Measurements from ENCODE around the gene ACIN1.

ACIN1 gene

GRCh38 chr14:23049011-23049410, 45.9 kb downstream of the ACIN1 start:
- no peak for DNase-seq (ENCODE audit: insufficient read length, low spot score)
- FAIRE-seq = no peak
- TF ChIP-seq POU2F2 (IDR thresholded peaks at IDR 0.05; ENCODE audit: low read depth, low read length) (no peak), TAF1 (IDR thresholded peaks at IDR 0.05; ENCODE audit: low read depth, low read length) (no peak), SPI1 (IDR thresholded peaks at IDR 0.05; ENCODE audit: low read depth, low read length) (no peak), POLR2A (IDR thresholded peaks at IDR 0.05; ENCODE audit: low read depth, low read length) (no peak), POLR2AphosphoS5 (IDR thresholded peaks at IDR 0.05; ENCODE audit: low read depth, low read length) (no peak), PAX5 (IDR thresholded peaks at IDR 0.05; ENCODE audit: insufficient read depth, low read length, severe bottlenecking) (no peak)

DNA sequence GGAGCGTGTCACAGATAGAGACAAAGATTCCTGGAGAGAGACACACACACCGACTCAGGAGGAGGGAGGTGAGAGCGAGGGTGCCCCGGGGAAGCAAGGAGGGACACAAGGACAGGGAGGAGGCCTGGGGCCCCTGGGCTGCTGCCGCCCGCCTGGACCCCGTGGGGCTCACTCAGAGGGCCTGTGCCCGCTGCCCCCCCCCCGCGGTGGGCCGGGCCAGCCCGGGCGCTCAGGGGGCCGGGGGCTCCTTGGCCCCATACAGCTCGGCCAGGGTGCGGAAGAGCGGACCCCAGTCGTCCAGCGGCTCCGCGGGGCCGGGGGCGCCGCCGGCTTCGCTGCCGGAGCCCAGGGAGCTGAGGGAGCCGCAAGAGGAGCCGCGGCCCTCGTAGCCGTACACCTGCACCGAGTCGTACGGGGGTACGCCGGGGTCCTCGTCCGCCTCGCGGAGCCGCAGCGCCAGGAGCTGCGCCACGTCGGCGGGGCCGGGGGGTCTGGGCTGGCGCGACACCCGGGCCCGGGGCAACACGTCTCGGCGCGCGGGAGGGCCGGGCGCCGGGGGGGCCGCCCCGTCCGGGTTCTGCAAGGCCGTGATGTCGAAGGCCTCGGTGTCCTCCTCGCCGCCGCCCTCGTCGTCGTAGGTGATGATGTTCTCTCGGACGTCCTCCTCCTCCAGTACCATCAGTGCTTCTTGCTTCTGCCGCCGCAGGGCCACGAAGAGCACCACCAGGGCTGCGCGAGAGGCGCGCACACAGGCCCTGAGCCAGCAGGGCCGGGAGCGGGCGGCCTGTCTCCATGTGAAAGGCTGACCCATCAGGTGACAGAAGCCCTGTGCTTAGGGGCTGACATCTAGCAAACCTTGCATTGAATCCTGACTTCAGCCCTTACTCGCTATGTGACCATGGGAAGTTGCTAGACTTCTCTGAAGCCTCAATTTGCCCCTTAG, 46.9 kb downstream of the ACIN1 start:
- DNase-seq (ENCODE audit: insufficient read length, low spot score) (no peak), FAIRE-seq (no peak)
- TF ChIP-seq SPI1 (IDR thresholded peaks at IDR 0.05; ENCODE audit: low read depth, low read length) = no peak
- no peak for TF ChIP-seq PAX5 (IDR thresholded peaks at IDR 0.05; ENCODE audit: insufficient read depth, low read length, severe bottlenecking)
- TF ChIP-seq POLR2A (IDR thresholded peaks at IDR 0.05; ENCODE audit: low read depth, low read length) = no peak
- no peak for TF ChIP-seq POU2F2 (IDR thresholded peaks at IDR 0.05; ENCODE audit: low read depth, low read length)
- TF ChIP-seq POLR2AphosphoS5 (IDR thresholded peaks at IDR 0.05; ENCODE audit: low read depth, low read length) = no peak
- no peak for TF ChIP-seq TAF1 (IDR thresholded peaks at IDR 0.05; ENCODE audit: low read depth, low read length)

DNA sequence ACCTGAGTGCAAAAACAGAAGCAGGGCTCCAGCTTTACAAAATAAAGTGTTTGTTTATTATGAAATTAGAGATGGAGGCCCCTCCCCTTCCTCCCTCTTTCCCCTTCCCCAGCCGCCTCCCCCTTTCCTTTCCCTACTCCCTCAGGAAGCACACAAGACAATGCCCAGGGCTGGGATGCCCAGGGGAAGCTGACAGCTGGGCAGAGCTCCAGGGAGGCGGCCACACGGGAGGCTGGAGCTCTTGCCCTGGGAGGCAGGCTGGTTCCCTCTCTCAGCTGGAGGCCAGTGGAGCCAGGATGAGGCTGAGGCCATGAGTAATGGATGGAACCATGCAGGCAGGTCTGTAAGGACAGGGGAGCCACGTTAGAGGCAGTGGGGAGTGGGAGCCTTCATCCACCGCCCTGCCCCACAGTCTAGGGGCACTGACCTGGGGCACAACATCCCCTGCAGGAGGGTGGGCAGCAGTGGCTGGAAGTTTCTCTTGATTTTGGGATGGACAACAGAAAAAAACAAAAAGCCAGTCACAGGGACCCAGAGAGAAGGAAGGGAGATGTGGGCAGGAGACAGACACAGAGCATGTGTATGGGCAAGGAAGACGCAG, 47.8 kb downstream of the ACIN1 start:
- TF ChIP-seq POLR2A (IDR thresholded peaks at IDR 0.05; ENCODE audit: low read depth, low read length) = no peak
- no peak for TF ChIP-seq POU2F2 (IDR thresholded peaks at IDR 0.05; ENCODE audit: low read depth, low read length)
- TF ChIP-seq SPI1 (IDR thresholded peaks at IDR 0.05; ENCODE audit: low read depth, low read length) = no peak
- TF ChIP-seq PAX5 (IDR thresholded peaks at IDR 0.05; ENCODE audit: insufficient read depth, low read length, severe bottlenecking) = no peak
- TF ChIP-seq POLR2AphosphoS5 (IDR thresholded peaks at IDR 0.05; ENCODE audit: low read depth, low read length) = no peak
- no peak for TF ChIP-seq TAF1 (IDR thresholded peaks at IDR 0.05; ENCODE audit: low read depth, low read length)
- no peak for FAIRE-seq
- DNase-seq (ENCODE audit: insufficient read length, low spot score) = no peak

DNA sequence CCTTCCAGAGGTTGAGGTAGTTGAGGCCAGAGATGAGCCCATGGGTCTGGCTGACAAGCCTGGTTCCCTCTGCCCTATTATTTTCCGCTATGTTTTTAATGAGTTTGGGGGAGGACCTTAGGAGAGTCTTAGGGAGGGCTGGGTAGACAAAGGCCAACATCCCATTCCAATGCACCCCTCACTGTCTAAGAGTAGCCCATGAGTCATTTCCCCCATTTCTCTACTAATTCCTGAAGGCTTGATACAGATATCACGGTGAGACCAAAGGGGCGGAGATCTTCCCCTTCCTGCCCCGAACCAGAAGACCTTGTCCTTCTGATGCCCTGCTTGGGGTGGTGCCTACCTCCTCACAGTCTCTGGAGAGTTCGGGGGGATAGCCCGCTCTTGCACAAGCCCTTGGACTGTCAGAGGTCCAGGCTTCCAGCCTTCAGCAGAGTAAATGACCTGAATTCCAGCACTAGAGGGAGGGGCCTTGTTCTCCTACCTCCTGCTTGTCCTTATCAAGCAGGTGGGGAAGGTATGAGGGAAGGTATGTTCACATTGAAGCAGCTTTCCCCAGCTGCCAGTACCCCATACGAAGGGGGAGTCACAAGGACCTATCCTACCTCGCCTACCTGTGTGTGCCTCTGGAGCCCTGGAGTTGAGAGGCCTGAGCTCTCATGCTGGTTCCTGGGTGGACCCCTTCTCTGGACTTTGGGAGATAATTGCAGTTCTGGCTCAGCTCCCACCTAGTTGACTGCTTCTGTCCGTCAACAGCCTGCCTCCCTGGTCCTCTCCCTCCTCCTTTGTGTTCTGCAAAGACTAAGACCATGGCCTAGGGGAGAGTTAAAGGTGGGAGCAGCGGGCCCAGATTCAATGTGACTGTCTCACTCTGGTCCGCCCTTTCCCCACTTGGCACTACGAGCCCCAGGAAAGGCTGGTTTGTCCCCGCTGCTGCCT, 49.2 kb downstream of the ACIN1 start:
- DNase-seq (ENCODE audit: insufficient read length, low spot score) (no peak), FAIRE-seq (no peak)
- TF ChIP-seq PAX5 (IDR thresholded peaks at IDR 0.05; ENCODE audit: insufficient read depth, low read length, severe bottlenecking) (no peak), TAF1 (IDR thresholded peaks at IDR 0.05; ENCODE audit: low read depth, low read length) (no peak)

DNA sequence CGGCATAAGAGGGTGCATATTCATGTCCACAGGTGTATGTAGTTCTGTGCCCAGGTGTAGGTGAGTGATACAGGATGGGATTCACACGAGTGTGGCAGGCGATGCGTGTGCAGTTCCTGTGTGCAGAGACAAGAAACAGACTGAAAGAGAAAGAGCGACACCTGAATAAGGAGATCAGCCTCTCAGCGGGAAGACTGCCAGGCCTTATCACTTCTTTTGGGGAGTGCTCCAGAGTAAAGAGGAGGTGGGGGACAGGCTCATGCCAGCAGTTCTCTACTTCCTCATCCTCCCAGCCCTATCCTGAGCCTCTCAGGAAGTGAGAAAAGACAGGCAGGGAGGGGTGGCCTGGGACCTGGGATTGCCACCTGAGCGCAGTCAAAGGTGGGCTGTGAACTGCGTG, 50.1 kb downstream of the ACIN1 start:
- no peak for FAIRE-seq
- TF ChIP-seq POU2F2 (IDR thresholded peaks at IDR 0.05; ENCODE audit: low read depth, low read length) = no peak
- TF ChIP-seq TAF1 (IDR thresholded peaks at IDR 0.05; ENCODE audit: low read depth, low read length) = no peak
- TF ChIP-seq SPI1 (IDR thresholded peaks at IDR 0.05; ENCODE audit: low read depth, low read length) = no peak
- TF ChIP-seq POLR2AphosphoS5 (IDR thresholded peaks at IDR 0.05; ENCODE audit: low read depth, low read length) = no peak
- no peak for DNase-seq (ENCODE audit: insufficient read length, low spot score)

- DNase-seq (ENCODE audit: insufficient read length, low spot score) (no peak), FAIRE-seq (no peak)
- no peak for TF ChIP-seq PAX5 (IDR thresholded peaks at IDR 0.05; ENCODE audit: insufficient read depth, low read length, severe bottlenecking)
- no peak for TF ChIP-seq SPI1 (IDR thresholded peaks at IDR 0.05; ENCODE audit: low read depth, low read length)
- TF ChIP-seq TAF1 (IDR thresholded peaks at IDR 0.05; ENCODE audit: low read depth, low read length) = no peak
- no peak for TF ChIP-seq POLR2A (IDR thresholded peaks at IDR 0.05; ENCODE audit: low read depth, low read length)
- no peak for TF ChIP-seq POLR2AphosphoS5 (IDR thresholded peaks at IDR 0.05; ENCODE audit: low read depth, low read length)
- no peak for TF ChIP-seq POU2F2 (IDR thresholded peaks at IDR 0.05; ENCODE audit: low read depth, low read length)
These were observed 51.2 kb downstream of the ACIN1 start for GRCh38 chr14:23043754-23044153.

GRCh38 chr14:23043145-23043544, 51.8 kb downstream of the ACIN1 start:
- no peak for TF ChIP-seq SPI1 (IDR thresholded peaks at IDR 0.05; ENCODE audit: low read depth, low read length)
- TF ChIP-seq POLR2AphosphoS5 (IDR thresholded peaks at IDR 0.05; ENCODE audit: low read depth, low read length) = no peak
- TF ChIP-seq POU2F2 (IDR thresholded peaks at IDR 0.05; ENCODE audit: low read depth, low read length) = no peak
- TF ChIP-seq TAF1 (IDR thresholded peaks at IDR 0.05; ENCODE audit: low read depth, low read length) = no peak
- FAIRE-seq = no peak
- DNase-seq (ENCODE audit: insufficient read length, low spot score) = no peak

- no peak for FAIRE-seq
- TF ChIP-seq PAX5 (IDR thresholded peaks at IDR 0.05; ENCODE audit: insufficient read depth, low read length, severe bottlenecking) (no peak), SPI1 (IDR thresholded peaks at IDR 0.05; ENCODE audit: low read depth, low read length) (no peak), POLR2AphosphoS5 (IDR thresholded peaks at IDR 0.05; ENCODE audit: low read depth, low read length) (no peak), POU2F2 (IDR thresholded peaks at IDR 0.05; ENCODE audit: low read depth, low read length) (no peak), POLR2A (IDR thresholded peaks at IDR 0.05; ENCODE audit: low read depth, low read length) (no peak), TAF1 (IDR thresholded peaks at IDR 0.05; ENCODE audit: low read depth, low read length) (no peak)
- DNase-seq (ENCODE audit: insufficient read length, low spot score) = no peak
These were observed 52.6 kb downstream of the ACIN1 start, which contains the start of gene PSMB11 for GRCh38 chr14:23042162-23042965. Gene PSMB11, plus strand, starts transcription at chr14:23042212. Its CDS starts 14 bp downstream, at chr14:23042226.

Measured in GM12891 (cell line).